HepG2 (cell line): ENCODE measurements around the gene PRSS8. TPM values are rescaled to one million over a fixed set of nuclear protein-coding genes. Genes with fewer than 3 reads are reported as not detected.

Experiments
- ARID3A ChIP-seq: IDR thresholded peaks from 2 replicates; pipeline ENCODE4 v1.6.1; 2012; ENCODE audit warnings: low read depth, low read length, improper control_type of control experiment
- BRD4 ChIP-seq: sonication (generic); formaldehyde crosslinking; IDR thresholded peaks from 2 replicates; pipeline ENCODE4 v1.4.0; 2020; ENCODE audit warnings: missing genetic modification reagents
- DR1 ChIP-seq: sonication (generic); formaldehyde crosslinking; IDR thresholded peaks from 2 replicates; pipeline ENCODE4 v1.8.0; 2021; ENCODE audit warnings: mild to moderate bottlenecking, missing genetic modification reagents, inconsistent platforms
- FOXA3 ChIP-seq: IDR thresholded peaks from 2 replicates; pipeline ENCODE4 v1.6.1; 2016; ENCODE audit warnings: missing genetic modification reagents, missing compliant biosample characterization
- HNRNPL ChIP-seq: fragments of 200-400 bp; formaldehyde crosslinking; IDR thresholded peaks from 2 replicates; pipeline ENCODE4 v1.6.1; 2017; ENCODE audit warnings: mild to moderate bottlenecking, low read depth, low read length
- HOXA9 ChIP-seq: sonication (generic); formaldehyde crosslinking; IDR thresholded peaks from 2 replicates; pipeline ENCODE4 v1.8.1; 2022; ENCODE audit warnings: missing genetic modification reagents, mild to moderate bottlenecking, moderate library complexity, borderline replicate concordance
- IKZF5 ChIP-seq: IDR thresholded peaks from 2 replicates; pipeline ENCODE4 v1.6.1; 2018; ENCODE audit warnings: missing genetic modification reagents, mild to moderate bottlenecking, missing compliant biosample characterization
- MBNL3 ChIP-seq: fragments of 250-450 bp; sonication (Bioruptor Pico); conservative IDR thresholded peaks from 2 replicates; pipeline ENCODE4 v1.8.0; 2022; ENCODE audit warnings: mild to moderate bottlenecking, inconsistent platforms
- NFE2L1 ChIP-seq: sonication (generic); formaldehyde crosslinking; IDR thresholded peaks from 2 replicates; pipeline ENCODE4 v1.4.0; 2020; ENCODE audit warnings: missing genetic modification reagents, mild to moderate bottlenecking, borderline replicate concordance
- NFE2L2 ChIP-seq: fragments of 150-350 bp; IDR thresholded peaks from 2 replicates; pipeline ENCODE4 v1.6.1; 2014; ENCODE audit warnings: low read length
- PTBP1 ChIP-seq: fragments of 200-400 bp; formaldehyde crosslinking; IDR thresholded peaks from 2 replicates; pipeline ENCODE4 v1.6.1; 2018; ENCODE audit warnings: low read length, low read depth; ENCODE audit not compliant: poor library complexity, severe bottlenecking
- THAP8 ChIP-seq: sonication (generic); formaldehyde crosslinking; IDR thresholded peaks from 2 replicates; pipeline ENCODE4 v1.5.1; 2020; ENCODE audit warnings: missing genetic modification reagents, mild to moderate bottlenecking, borderline replicate concordance
- THYN1 ChIP-seq: sonication (generic); formaldehyde crosslinking; IDR thresholded peaks from 2 replicates; pipeline ENCODE4 v1.8.1; 2023; ENCODE audit warnings: low read depth, mild to moderate bottlenecking, moderate library complexity, missing genetic modification reagents, borderline replicate concordance
- ZBTB20 ChIP-seq: sonication (generic); formaldehyde crosslinking; IDR thresholded peaks from 2 replicates; pipeline ENCODE4 v1.8.1; 2023; ENCODE audit warnings: missing genetic modification reagents, low read depth, mild to moderate bottlenecking, borderline replicate concordance
- ZBTB39 ChIP-seq: sonication (generic); formaldehyde crosslinking; IDR thresholded peaks from 2 replicates; pipeline ENCODE4 v1.5.0; 2020; ENCODE audit warnings: missing genetic modification reagents
- ZFP91 ChIP-seq: sonication (generic); formaldehyde crosslinking; IDR thresholded peaks from 2 replicates; pipeline ENCODE4 v1.9.0; 2022; ENCODE audit warnings: missing genetic modification reagents, mild to moderate bottlenecking, borderline replicate concordance
- ZNF205 ChIP-seq: IDR thresholded peaks from 2 replicates; pipeline ENCODE4 v1.6.1; 2018; ENCODE audit warnings: missing biosample characterization, missing genetic modification reagents
- ZNF614 ChIP-seq: IDR thresholded peaks from 2 replicates; pipeline ENCODE4 v1.6.1; 2018; ENCODE audit warnings: missing biosample characterization, missing genetic modification reagents, inconsistent platforms, borderline replicate concordance
- ZSCAN9 ChIP-seq: IDR thresholded peaks from 2 replicates; pipeline ENCODE4 v1.6.1; 2016; ENCODE audit warnings: borderline replicate concordance
- polyA plus RNA-seq, 8 experiments: library from polyadenylated mRNA; depleted of rRNA in 3 of 8; stranded (reverse) in 7 of 8; unstranded in 1 of 8; fragments of >200 nt; fragmentation: Illumina TruSeq in 4 of 8; extraction: Trizol in 4 of 8; gene quantifications; 2 replicates each; pipeline versions ENCODE4 v1.2.1 to v1.2.3, GENCODE V29; 2011 to 2016; ENCODE audit warnings: low read depth in 4 of 8, missing spikeins in 1 of 8, mixed read lengths in 1 of 8; ENCODE audit not compliant: insufficient read depth in 1 of 8
- total RNA-seq, 5 experiments: library from RNA; depleted of rRNA; stranded (reverse); fragments of >200 nt; fragmentation: Illumina TruSeq; extraction: Trizol; gene quantifications; 2 replicates each; pipeline ENCODE4 v1.2.3, GENCODE V29; 2016; ENCODE audit warnings: low read depth in 1 of 5

Gene PRSS8
- total and polyA plus RNA-seq, 2 of the 13 experiments (the other 11 are each of a cell fraction or from before 2014, with no cell fraction given) = 2.6 to 7.2 TPM

GRCh38 chr16:31142109-31143010, 6.8 kb upstream of the PRSS8 start (continued):
- TF ChIP-seq ZBTB39 (CRISPR knock-in tag) (no peak), IKZF5 (CRISPR knock-in tag) (peak; percentile 70), HOXA9 (CRISPR knock-in tag) (no peak), ZNF205 (peak; percentile 80), DR1 (peak; percentile 81), BRD4 (CRISPR knock-in tag) (no peak), THYN1 (CRISPR knock-in tag) (no peak), MBNL3 (CRISPR knock-in tag) (no peak), ZSCAN9 (CRISPR knock-in tag) (0 out of 2 replicates have a peak, but pooled peaks have one; percentile 56), ZNF614 (CRISPR knock-in tag) (peak; percentile 71; the same call in 1 of the 2 replicates), NFE2L1 (CRISPR knock-in tag) (no peak), ZFP91 (CRISPR knock-in tag) (peak; percentile 39; the same call in 1 of the 2 replicates), THAP8 (CRISPR knock-in tag) (no peak), ARID3A (peak; percentile 25; the same call in 1 of the 2 replicates), FOXA3 (no peak), HNRNPL (peak; percentile 97), PTBP1 (no peak), NFE2L2 (no peak), ZBTB20 (peak; percentile 93)
